ENCODE data around the gene TXNDC2.
A peak's percentile ranks its signal among the peaks of the same experiment; 100 is the strongest.

Gene TXNDC2

DNA sequence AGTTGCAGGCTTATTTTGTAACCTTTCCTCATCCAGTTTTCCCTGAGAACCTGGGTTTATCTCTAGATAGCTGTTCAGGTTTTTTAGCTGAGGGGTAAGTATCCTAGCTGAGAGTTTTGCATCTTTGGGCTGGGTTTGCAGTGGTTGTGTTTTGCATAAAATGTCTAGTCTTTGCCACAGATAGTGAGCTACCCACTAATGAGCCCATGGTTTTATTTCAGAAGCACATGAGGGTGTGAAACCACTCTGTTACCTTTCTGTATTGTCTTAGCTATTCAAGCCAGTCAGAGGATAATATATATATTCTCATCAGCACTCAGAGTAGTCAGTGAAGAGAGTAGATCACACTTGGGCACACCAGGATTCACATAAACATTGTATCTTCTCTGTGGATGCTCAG is 24.6 kb upstream of the TXNDC2 start:
- no peak for DNase-seq

DNA sequence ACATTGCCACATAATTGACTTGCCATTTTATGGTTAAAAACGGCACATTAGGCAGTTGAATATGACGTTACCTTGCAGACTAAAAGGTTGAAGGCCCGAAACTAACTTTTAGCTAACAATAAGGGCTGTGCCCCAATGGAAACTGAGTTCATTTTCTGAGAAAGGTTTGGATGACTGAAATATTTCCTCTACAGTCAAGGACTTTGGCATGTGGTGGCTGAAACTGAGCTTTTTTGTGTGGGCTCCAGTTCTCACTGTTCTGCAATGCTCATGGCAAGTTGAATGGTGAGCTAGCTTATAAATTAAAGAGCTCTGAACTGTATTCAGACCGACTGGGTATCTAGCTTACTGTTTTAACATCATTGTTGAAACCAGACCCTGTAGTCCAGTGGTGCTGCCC is 23.8 kb upstream of the TXNDC2 start:
- no peak for DNase-seq

DNA sequence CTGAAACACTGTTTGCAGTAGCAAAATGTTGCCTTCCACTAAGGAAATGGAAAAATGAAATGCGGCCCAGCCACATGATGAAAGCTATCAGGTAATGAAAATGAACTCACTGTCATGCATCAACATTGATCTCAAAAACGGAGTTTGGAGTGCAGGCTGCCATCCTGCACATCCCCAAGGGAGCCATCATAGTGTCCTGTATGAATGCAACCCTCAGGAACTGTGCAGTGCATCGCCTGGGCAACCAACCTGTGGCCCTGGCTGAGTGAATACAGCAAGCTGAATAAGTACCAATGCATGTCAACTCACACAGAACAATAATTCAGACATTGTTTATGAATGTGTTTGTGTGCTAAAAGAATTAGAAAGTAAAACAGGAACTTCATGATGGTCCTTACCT is 23.1 kb upstream of the TXNDC2 start:
- peak; percentile 22 for DNase-seq

DNA sequence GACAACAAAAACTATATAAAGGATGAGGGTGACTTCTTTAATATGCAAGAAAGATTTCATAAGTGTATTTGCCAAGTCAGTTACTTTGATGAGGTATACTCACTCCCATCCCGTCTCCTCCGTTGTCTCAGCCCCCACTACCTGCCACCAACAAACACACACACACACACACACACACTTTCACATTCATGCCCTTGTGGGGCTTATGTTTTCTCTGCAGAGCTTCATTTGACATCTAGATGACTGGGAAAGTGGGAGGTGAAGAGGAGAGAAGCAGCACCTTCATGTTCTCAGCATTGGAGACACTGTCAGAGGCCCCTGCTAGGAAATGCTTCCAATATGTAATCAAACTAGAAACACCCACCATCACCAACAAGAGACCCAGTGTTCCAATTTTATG is 22.5 kb upstream of the TXNDC2 start:
- no peak for DNase-seq

DNA sequence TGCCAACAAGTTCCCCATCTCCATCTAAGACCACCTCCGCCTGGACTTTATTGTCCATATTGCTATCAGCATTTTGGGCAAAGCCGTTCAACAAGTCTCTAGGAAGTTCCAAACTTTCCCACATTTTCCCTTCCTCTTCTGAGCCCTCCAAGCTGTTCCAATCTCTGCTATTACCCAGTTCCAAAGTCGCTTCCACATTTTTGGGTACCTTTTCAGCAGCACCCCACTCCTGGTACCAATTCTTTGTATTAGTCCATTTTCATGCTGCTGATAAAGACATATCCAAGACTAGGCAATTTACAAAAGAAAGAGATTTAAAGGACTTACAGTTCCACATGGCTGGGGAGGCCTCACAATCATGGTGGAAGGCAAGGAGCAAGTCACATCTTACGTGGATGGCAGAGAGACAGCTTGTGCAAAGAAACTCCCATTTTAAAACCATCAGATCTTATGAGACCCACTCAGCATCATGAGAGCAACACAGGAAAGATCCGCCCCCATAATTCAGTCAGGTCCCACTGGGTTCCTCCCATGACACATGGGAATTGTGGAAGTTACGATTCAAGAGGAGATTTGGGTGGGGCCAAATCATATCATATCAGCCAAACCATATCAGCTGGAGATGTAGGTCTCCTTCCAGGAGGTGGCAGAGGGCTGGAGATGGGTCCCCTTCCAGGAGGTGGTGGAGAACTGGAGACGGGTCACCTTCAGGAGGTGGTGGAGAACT is 19.8 kb upstream of the TXNDC2 start:
- DNase-seq = no peak

DNA sequence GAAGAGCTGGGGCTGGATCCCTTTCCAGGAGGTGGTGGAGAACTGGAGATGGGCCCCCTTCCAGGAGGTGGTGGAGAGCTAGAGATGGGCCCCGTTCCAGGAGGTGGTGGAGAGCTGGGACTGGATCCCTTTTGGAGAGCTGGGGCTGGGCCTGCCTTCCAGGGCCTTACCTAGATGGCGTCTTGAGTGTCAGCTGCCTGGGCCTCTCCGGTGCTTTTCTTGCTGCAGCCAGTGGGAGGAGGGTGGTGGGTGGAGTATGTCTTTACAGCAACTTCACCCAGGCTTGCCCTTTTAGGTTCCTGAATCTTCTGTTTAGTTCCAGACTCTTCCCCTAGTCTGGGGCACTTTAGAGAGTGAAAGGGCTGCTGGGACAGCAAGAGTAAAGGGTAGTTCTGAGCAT is 19.1 kb upstream of the TXNDC2 start:
- no peak for DNase-seq

DNA sequence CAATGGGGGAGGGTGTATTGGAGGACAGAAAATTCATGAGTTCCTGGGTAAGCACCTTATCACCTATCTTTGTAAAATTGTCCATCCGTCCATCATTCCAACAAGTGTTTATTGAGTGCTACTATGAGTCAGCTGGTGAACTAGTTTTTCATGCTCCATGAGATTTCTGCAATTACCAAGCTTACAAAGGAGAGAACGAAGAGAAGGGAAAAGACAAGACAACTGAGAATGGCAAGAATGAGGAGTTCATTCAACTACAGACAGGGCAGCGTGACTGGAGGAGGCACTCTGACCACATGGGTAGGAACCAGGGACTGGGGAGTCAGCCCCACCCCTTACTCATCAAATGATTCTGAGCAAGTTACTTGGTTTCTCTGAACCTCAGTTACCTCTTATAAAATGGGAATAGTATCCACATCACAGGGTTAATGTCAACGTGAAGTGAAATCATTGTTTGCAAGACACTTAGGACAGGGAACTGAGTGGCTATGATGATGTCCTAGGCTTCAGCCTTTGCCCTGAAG is 18.6 kb upstream of the TXNDC2 start:
- no peak for DNase-seq

DNA sequence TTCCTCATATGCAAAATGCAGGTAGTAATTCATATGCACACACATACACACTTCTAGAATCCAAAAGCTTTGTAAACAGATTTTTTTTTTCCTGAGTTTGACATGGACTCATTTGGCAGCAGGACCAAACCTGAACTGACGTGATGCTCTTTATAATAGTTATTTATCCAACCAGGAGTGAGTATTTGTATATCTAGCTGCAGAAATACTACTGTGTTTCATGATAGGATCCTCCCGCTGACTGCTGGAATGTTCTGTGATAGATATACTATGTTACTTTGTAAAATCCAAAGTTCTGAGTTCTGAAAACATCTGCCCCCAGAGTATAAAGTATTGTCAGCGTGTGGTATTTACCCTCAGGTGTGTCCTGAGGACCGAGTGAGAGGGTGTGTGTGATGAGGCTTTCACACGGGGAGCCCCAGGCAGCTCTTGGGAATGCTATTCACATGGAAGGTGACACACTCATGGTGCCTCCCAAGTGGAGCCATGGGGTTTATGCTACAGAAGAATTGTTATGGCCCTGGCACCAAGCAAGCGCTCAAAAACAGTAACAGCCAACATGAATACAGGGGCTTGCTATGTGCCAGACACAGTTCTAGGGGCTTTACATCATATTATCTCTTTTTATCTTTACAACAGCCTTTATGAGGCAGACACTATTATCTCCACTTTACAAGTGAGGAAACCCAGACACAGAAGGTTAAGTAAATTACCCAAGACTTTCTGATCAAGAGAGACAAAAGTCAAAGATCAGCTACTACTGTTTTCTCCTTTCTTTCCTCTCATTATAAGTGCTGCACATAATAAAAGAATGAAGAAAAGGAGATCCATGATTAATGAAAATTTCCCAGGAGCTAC is 16.7 kb upstream of the TXNDC2 start:
- DNase-seq = no peak

DNA sequence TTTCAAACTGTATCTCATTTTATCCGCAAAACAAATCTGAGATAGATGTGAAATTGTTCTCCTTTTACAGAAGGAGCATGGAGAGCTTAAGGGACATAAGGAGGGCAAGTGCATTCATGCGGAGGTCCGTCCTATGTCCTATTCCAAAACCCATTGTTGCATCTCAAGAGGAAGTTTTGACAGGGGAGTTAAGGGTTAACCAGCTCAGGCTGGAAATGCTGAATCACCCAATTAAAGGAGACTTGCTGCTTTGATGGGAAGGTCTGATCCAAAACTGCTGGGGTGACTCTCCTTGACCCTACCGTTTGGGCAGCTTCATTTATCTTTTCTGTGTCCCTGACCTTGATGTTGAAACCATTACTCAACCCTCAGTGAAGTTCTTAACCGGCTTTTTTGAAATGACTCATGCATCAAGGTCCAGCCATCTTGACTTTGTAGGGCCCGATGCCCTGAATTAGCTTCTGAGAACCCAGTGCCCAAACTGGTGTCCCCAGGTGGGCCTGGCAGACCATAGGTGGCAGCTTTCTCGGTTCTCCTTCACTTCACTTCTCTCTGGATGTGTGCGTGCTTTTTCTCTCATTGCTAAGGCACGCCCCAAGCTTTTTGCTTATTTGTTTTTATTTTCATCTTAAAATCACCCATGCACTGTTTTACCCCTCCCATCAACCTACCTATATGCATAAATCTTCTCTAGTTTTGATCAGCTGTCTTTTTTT is 15.9 kb upstream of the TXNDC2 start:
- DNase-seq = no peak

DNA sequence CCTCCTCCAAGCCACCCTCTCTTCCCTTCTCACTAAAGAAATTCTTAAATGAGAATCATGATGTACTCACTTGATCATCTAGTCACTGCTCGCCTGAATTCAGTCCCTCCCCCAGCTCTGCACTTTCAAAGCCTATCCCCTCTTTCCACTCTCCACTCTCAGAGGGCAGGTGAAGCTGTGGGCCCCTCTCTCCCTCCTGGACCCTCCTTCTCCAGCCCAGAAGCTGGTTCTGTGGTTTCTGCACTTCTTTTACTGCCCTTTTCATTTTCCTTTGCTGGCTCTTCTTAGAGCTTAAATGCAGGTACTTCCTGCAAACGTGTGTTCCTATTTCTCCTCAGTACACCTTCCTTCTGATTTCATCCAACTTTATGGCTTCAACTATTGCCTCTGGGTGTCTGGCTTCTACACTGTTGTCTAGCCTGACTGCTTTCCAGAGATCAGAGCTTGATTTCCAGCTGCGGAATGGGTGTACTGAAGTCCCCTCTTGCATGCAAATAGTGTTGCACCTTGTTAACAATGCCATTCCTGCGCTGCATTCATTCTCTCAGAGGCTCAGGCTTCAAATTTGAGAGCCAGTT is 15.3 kb upstream of the TXNDC2 start:
- no peak for DNase-seq

DNA sequence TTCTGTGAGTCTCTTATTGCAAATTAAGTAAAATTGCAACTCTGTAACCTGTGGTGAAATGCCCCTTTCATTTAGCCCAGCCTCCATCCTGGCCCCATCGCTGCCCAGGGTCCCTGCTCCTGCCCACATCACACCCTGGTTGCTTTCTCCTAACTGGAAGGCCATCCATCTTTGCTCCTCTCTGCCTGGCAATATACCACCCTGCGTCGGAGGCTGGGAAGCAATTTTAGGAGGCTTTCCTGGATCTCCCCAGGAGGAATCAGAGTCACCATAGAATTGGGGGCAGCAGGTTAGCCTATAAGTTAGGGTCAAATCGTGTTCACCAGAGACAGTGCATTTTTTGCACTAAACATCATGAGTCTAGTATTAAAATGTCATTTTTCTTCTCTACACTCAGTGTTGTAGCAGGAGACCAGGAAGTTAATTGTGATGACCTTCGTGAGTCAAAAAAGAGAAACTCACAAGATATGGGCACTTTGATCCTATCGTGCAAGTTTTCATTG is 14.5 kb upstream of the TXNDC2 start:
- DNase-seq = no peak

DNA sequence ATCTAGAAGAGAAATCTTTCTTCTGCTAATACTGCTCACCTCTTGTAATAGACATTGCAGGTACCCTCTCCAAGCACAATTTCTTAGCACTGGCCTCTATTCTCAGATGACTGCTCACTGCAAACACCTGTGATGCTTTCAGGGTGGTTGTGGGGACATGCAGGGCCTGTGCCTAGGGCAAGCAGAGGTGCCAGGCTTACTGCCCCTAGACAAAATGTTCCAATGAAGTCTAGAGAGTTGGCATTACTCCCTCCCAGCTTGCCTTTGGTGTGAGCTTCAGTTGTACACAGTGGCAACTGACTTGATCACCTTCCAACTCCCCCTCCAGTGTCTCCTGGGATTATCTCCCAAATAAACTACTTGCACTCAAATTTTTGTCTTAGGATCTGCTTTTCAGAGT is 12.9 kb upstream of the TXNDC2 start:
- DNase-seq = no peak

DNA sequence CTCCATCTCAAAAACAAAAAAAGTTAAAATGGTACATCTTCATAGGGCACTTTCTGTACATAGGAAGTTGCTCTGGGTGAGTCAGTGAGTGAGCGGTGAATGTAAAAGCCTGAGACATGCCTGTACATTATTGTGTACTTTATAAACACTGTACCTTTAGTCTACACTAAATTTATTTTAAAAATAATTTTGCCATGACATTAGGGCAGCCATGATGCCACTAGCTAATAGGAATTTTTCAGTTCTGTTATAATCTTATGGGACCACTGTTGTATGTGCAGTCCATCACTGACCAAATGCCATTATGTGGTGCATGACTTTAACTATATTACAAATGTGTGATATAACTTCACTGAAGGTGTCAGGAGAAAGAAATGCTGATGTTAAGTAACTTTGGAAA is 11.0 kb upstream of the TXNDC2 start:
- no peak for DNase-seq

DNA sequence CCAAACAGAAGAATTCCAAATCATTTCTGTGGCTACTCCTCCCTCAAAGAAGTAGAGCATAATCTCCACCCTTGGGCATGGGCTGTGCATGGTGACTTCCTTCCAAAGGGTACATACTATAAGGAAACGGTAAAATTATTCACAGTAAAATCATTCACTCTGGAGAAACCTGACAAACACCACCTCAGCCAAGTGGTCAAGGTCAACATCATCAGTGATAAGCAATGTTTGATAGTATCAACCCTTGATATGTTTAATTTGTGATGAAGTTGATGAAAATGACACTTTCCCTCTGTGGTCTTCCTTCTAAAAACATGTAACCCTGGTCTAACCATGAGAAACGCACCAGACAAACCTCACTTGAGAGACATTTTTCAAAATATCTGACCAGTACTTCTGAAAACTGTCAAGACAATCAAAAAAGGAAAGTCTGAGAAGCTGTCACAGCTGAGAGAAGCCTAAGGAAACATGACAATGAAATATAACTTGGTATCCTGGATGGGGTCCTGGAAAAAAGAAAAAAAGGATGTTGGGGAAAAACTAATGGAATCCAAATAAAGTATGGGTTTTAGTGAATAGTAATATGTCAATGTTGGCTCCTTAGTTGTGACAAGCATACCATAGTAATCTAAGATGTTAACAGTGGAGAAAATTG is 9.4 kb upstream of the TXNDC2 start:
- no peak for DNase-seq

DNA sequence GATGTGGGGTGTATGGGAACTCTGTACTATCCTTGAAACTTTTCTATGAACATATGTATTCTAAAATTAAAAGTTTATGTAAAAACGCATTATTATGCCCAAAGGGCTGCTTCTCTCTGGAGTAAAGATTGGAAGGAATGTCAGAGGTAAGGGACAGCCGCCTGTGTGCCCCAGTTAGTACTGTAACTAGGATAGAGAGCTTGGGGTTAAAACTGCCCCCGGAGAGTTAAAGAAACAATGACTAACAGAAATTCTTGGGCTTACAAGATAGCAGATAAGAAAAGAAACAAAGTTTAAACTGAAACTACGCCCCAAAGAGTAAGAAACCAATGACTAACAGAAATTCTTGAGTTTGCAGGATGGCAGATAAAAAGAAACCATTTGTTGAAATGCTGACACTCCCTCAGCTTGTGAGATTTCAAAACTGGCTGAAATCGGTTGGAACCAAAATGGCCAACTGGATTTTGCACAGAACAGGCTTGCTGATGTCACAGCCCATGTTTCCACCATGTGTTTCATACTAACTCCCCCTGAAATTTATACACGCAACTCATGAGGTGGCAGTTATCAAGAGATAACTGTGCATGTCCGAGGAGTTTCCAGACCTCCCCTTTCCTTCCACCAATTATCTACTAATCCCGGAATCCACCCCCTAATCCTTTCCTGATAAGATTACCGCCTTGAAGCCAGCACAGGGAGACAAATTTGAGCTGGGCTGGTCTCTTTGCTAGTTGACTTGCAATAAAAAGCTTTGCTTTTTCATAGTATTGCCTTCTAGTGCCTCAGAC is 8.7 kb upstream of the TXNDC2 start:
- no peak for DNase-seq

DNA sequence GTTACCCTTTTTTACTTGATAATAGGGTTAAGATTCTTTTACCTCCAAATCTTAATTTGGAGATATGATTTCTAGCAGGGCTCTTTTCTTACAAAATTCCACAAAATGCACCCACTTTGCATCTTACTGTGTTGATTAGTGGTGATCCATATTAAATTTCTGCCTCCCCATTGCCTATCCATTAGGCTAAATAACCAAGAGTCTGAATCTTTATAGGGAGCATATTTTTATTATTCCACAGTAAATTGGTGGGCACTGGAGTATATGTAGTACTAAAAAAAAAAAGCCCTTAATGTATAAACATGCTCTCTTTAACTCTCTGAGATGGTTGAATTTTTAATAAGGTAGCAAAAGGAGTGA is 8.1 kb upstream of the TXNDC2 start:
- DNase-seq = no peak

DNA sequence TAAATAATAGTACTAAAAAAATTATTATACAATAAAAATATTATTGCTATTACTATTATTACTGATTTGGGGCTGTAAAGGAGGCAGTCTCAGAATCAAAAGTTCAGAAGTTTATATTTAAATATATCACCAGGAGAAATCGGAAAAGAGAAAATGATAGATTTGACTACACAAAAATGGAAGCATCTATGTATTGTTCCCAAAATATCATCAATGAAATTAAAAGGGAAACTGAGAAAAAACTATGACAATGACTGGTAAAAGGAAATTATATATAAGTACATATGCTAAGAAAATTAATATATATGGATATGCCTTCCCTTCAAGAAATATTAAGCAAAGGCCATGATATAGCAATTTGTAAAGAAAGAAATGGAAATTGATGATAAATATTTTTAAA is 7.7 kb upstream of the TXNDC2 start:
- no peak for DNase-seq

DNA sequence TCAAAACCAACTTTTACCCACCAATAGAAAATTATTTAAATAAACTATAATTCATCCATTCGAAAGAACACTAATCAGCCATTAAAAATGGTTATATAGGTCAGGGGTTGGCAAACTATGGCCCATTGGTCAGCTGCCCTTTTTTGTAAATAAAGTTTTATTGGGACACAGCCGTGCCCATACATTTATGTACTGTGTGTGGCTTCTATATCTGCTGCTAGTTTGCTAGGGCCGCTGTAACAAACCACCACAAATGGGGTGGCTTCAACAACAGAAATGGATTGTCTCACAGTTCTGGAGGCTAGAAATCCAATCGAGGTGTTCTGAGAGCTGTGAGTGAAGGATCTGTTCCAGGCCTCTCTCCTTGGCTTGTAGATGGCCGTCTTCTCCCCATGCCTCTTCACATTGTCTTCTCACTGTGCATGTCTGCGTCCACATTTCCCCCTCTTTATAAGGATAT is 7.0 kb upstream of the TXNDC2 start:
- no peak for DNase-seq

DNA sequence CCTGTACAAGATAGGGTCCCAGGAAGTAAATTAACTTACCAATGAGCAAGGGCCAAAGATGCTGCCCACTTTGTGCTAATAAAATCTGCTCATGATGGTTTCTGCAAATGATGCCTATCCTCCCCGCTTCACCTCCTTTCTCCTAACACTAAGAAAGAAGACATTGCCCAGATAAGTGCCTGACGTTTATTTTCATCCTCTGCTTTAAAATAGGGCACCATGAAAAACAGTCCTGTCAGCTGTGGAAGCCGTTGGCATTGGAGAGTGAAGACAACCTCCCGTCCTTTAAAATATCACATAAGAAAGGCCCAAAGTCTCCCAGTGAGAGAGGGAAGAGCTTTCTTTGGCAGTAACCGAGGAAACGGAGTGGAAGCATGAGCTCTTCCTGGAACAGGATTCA is 1.7 kb upstream of the TXNDC2 start:
- no peak for DNase-seq

DNA sequence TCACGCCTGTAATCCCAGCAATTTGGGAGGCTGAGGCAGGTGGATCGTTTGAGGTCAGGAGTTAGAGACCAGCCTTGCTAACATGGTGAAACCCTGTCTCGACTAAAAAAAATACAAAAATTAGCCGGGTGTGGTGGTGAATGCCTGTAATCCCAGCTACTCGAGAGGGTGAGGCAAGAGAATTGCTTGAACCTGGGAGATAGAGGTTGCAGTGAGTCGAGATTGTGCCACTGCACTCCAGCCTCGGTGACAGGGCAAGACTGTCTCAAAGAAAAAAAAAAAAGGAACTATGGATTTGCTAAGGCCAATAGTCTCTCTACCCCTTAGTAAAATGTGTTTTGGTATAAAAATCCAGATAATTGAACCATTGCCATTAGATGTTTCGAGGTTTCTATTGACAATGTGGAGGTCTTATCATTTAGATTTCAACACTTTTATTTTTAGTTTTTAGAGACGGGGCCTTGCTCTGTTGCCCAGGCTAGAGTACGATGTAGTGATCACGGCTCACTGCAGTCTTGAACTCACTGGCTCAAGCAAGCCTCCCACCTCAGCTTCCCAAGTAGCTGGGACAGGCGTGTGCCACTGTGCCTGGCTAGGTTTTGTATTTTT is 1.1 kb upstream of the TXNDC2 start:
- DNase-seq = no peak

DNA sequence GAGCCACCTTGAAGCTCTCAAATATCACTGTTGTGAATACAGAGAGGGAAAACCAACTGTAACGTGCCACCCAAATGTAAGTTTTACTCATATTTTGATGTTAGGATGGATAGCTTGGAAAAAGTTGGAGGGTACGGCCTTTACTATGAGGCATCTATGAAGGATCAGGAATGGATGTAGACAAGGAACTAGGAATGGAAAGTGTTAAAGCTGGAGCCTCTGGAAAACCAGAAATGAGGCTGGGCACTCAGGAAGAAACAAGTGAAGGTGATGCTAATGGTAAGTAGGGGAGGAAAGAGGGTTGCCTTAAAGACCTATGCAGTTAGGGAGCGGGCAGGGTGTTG is 204 bp downstream of the TXNDC2 start:
- DNase-seq = no peak
